ENCODE measurements around the gene C9orf40.

C9orf40 gene
- 1.9 to 9.6 (median 7.1) reads per million in 9 experiments for total RNA-seq

GRCh38 chr9:74952201-74953151 is at the start of gene C9orf40:
C9orf40 (minus strand) TSS chr9:74952912; CDS start chr9:74952611, 301 bp downstream.
- H3K4me3 Mint-ChIP-seq = peak within 1 kb of the TSS; percentile 97
- DNase-seq (peak; percentile 91 to 92 (median 91)), ATAC-seq (replicated peaks) (peak; percentile 87)
- no peaks in the 10 kb centered on the region for H3K27me3 Mint-ChIP-seq
- no peaks in the 10 kb centered on the region for H3K9me3 Mint-ChIP-seq
- peaks cover 14 to 17% of the 10 kb centered on the region in 2 donors for H3K4me1 Mint-ChIP-seq (ENCODE audit: low read depth in 2 of 2)
- peak within 1 kb of the TSS; percentile 91 to 96 for H3K27ac Mint-ChIP-seq
- peaks cover 17% of the 10 kb centered on the region for H3K36me3 Mint-ChIP-seq (ENCODE audit: insufficient read depth)

- no peaks in the 10 kb centered on the region for H3K27me3 Mint-ChIP-seq
- ATAC-seq (replicated peaks) = peak; percentile 98
- no peaks in the 10 kb centered on the region for H3K4me1 Mint-ChIP-seq (ENCODE audit: low read depth in 2 of 2)
- H3K27ac Mint-ChIP-seq = no peak overlapping the region
- no peaks in the 10 kb centered on the region for H3K9me3 Mint-ChIP-seq
- H3K36me3 Mint-ChIP-seq (ENCODE audit: insufficient read depth) = peaks cover 26% of the 10 kb centered on the region
- peak; percentile 23 to 26 (median 26) for DNase-seq
- no peak overlapping the region for H3K4me3 Mint-ChIP-seq
Measured at GRCh38 chr9:75001719-75002421, 49.2 kb upstream of the C9orf40 start.

- Mint-ChIP-seq H3K4me1 (ENCODE audit: low read depth in 2 of 2) (no peaks in the 10 kb centered on the region), H3K36me3 (ENCODE audit: insufficient read depth) (peaks cover 21% of the 10 kb centered on the region), H3K9me3 (no peaks in the 10 kb centered on the region), H3K4me3 (no peak overlapping the region), H3K27ac (no peak overlapping the region), H3K27me3 (no peaks in the 10 kb centered on the region)
- ATAC-seq (replicated peaks) (no peak), DNase-seq (no peak)
Measured at GRCh38 chr9:75000835-75001234, 48.1 kb upstream of the C9orf40 start.

- Mint-ChIP-seq H3K27ac (no peak overlapping the region), H3K27me3 (no peaks in the 10 kb centered on the region), H3K9me3 (no peaks in the 10 kb centered on the region), H3K4me1 (ENCODE audit: low read depth in 2 of 2) (peaks cover 0 to 1% of the 10 kb centered on the region in 2 donors), H3K36me3 (ENCODE audit: insufficient read depth) (peaks cover 27% of the 10 kb centered on the region), H3K4me3 (no peak overlapping the region)
- no peak for DNase-seq
- no peak for ATAC-seq (replicated peaks)
Measured at GRCh38 chr9:74985041-74985440, 32.3 kb upstream of the C9orf40 start.

- ATAC-seq (replicated peaks) = no peak
Measured at GRCh38 chr9:74983709-74984108, 31.0 kb upstream of the C9orf40 start.

GRCh38 chr9:74979844-74980243 is 27.1 kb upstream of the C9orf40 start:
- DNase-seq = no peak
- no peak overlapping the region for H3K27ac Mint-ChIP-seq
- peaks cover 22% of the 10 kb centered on the region for H3K36me3 Mint-ChIP-seq (ENCODE audit: insufficient read depth)

More at GRCh38 chr9:74983709-74984108, 31.0 kb upstream of the C9orf40 start:
- H3K9me3 Mint-ChIP-seq = no peaks in the 10 kb centered on the region
- no peaks in the 10 kb centered on the region for H3K27me3 Mint-ChIP-seq
- no peak overlapping the region for H3K4me3 Mint-ChIP-seq
- peaks cover 27% of the 10 kb centered on the region for H3K36me3 Mint-ChIP-seq (ENCODE audit: insufficient read depth)
- no peak overlapping the region for H3K27ac Mint-ChIP-seq
- DNase-seq = no peak
- H3K4me1 Mint-ChIP-seq (ENCODE audit: low read depth in 2 of 2) = peaks cover 0 to 1% of the 10 kb centered on the region in 2 donors

GRCh38 chr9:74977287-74977686 is 24.6 kb upstream of the C9orf40 start:
- DNase-seq = no peak
- H3K27me3 Mint-ChIP-seq = no peaks in the 10 kb centered on the region
- no peak overlapping the region for H3K27ac Mint-ChIP-seq
- no peaks in the 10 kb centered on the region for H3K9me3 Mint-ChIP-seq
- no peak overlapping the region for H3K4me3 Mint-ChIP-seq
- H3K36me3 Mint-ChIP-seq (ENCODE audit: insufficient read depth) = no peaks in the 10 kb centered on the region
- no peaks in the 10 kb centered on the region for H3K4me1 Mint-ChIP-seq (ENCODE audit: low read depth in 2 of 2)
- ATAC-seq (replicated peaks) = no peak

More at GRCh38 chr9:74979844-74980243, 27.1 kb upstream of the C9orf40 start:
- ATAC-seq (replicated peaks) = no peak
- Mint-ChIP-seq H3K27me3 (no peaks in the 10 kb centered on the region), H3K4me1 (ENCODE audit: low read depth in 2 of 2) (no peaks in the 10 kb centered on the region), H3K9me3 (no peaks in the 10 kb centered on the region), H3K4me3 (no peak overlapping the region)

- ATAC-seq (replicated peaks) = no peak
- no peaks in the 10 kb centered on the region for H3K9me3 Mint-ChIP-seq
- H3K4me1 Mint-ChIP-seq (ENCODE audit: low read depth in 2 of 2) = no peaks in the 10 kb centered on the region
- DNase-seq = no peak
- no peak overlapping the region for H3K27ac Mint-ChIP-seq
- H3K4me3 Mint-ChIP-seq = no peak overlapping the region
- H3K27me3 Mint-ChIP-seq = no peaks in the 10 kb centered on the region
- no peaks in the 10 kb centered on the region for H3K36me3 Mint-ChIP-seq (ENCODE audit: insufficient read depth)
Measured at GRCh38 chr9:74975538-74975937, 22.8 kb upstream of the C9orf40 start.

- no peaks in the 10 kb centered on the region for H3K9me3 Mint-ChIP-seq
- H3K36me3 Mint-ChIP-seq (ENCODE audit: insufficient read depth) = no peaks in the 10 kb centered on the region
- DNase-seq (no peak), ATAC-seq (replicated peaks) (no peak)
- no peak overlapping the region for H3K27ac Mint-ChIP-seq
- no peak overlapping the region for H3K4me3 Mint-ChIP-seq
- H3K27me3 Mint-ChIP-seq = no peaks in the 10 kb centered on the region
- H3K4me1 Mint-ChIP-seq (ENCODE audit: low read depth in 2 of 2) = no peaks in the 10 kb centered on the region
Measured at GRCh38 chr9:74974558-74974957, 21.8 kb upstream of the C9orf40 start.

GRCh38 chr9:74973714-74974113 is 21.0 kb upstream of the C9orf40 start:
- no peaks in the 10 kb centered on the region for H3K4me1 Mint-ChIP-seq (ENCODE audit: low read depth in 2 of 2)
- ATAC-seq (replicated peaks) = no peak
- no peaks in the 10 kb centered on the region for H3K36me3 Mint-ChIP-seq (ENCODE audit: insufficient read depth)
- peak overlapping the region in 1 of 2 donors; percentile 5 for H3K27ac Mint-ChIP-seq
- DNase-seq = no peak
- no peaks in the 10 kb centered on the region for H3K27me3 Mint-ChIP-seq
- H3K9me3 Mint-ChIP-seq = no peaks in the 10 kb centered on the region
- no peak overlapping the region for H3K4me3 Mint-ChIP-seq

GRCh38 chr9:74963056-74963455 is 10.3 kb upstream of the C9orf40 start:
- ATAC-seq (replicated peaks) (peak; percentile 56), DNase-seq (no peak)
- Mint-ChIP-seq H3K36me3 (ENCODE audit: insufficient read depth) (peaks cover 7% of the 10 kb centered on the region), H3K4me1 (ENCODE audit: low read depth in 2 of 2) (peaks cover 4 to 10% of the 10 kb centered on the region in 2 donors), H3K4me3 (no peak overlapping the region), H3K9me3 (peaks cover 0 to 6% of the 10 kb centered on the region in 2 donors), H3K27me3 (no peaks in the 10 kb centered on the region), H3K27ac (no peak overlapping the region)

- Mint-ChIP-seq H3K27ac (no peak overlapping the region), H3K36me3 (ENCODE audit: insufficient read depth) (peaks cover 4% of the 10 kb centered on the region)
- ATAC-seq (replicated peaks) = no peak
Measured at GRCh38 chr9:74961496-74961895, 8.8 kb upstream of the C9orf40 start.

GRCh38 chr9:74960561-74960960 is 7.8 kb upstream of the C9orf40 start:
- Mint-ChIP-seq H3K27ac (no peak overlapping the region), H3K36me3 (ENCODE audit: insufficient read depth) (peaks cover 4% of the 10 kb centered on the region), H3K4me3 (no peak overlapping the region), H3K9me3 (peaks cover 0 to 6% of the 10 kb centered on the region in 2 donors), H3K27me3 (no peaks in the 10 kb centered on the region), H3K4me1 (ENCODE audit: low read depth in 2 of 2) (peaks cover 4 to 10% of the 10 kb centered on the region in 2 donors)
- ATAC-seq (replicated peaks) = no peak
- no peak for DNase-seq

More at GRCh38 chr9:74961496-74961895, 8.8 kb upstream of the C9orf40 start:
- H3K4me3 Mint-ChIP-seq = no peak overlapping the region
- H3K9me3 Mint-ChIP-seq = peaks cover 0 to 6% of the 10 kb centered on the region in 2 donors
- peaks cover 4 to 10% of the 10 kb centered on the region in 2 donors for H3K4me1 Mint-ChIP-seq (ENCODE audit: low read depth in 2 of 2)
- DNase-seq = no peak
- no peaks in the 10 kb centered on the region for H3K27me3 Mint-ChIP-seq
